ENCODE measurements around the gene STAC.

The STAC gene

GRCh38 chr3:36380221-36381031 is at the start of gene STAC:
Gene STAC (plus strand): TSS chr3:36380504. CDS start chr3:36380644, 140 bp downstream.
- no peak for DNase-seq

DNA sequence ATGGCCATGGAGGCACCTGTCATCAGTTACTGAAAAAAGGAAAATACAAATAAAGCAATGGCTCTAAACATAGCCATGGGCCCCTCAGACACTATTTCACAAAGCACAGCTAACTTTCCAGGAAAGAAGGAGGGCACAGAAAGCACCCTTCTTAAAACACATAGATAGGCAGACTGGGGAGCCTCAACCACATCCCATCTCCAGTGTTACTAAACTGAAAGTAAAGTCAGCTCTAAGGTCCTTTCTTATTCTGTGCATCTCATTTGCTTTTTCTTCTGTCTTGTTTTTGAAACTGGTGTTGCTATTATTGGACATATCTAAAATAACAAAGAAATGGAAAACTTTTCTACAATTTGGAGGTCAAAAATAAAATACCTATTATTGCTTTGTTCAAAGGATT is 48.2 kb upstream of the STAC start:
- no peak for DNase-seq

DNA sequence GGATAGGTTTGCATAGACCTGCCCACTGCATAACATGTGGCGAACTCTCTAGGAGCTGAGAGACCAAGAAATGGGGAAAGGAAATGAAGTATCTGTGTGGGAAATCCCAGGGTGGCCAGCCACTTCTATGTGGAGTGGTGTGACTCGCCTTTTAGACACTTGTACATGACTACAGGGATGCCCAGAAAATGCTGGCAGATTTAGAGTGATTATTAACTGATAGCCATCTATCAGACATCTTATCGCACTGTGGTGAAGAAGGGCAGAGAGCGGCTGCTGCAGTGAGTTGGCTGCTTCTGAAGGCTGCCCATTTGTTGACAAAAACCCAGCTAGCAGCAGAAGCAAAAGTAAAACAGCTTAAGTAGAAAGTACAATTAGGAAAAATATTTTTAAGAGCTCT is 18.1 kb upstream of the STAC start:
- DNase-seq, result no peak

DNA sequence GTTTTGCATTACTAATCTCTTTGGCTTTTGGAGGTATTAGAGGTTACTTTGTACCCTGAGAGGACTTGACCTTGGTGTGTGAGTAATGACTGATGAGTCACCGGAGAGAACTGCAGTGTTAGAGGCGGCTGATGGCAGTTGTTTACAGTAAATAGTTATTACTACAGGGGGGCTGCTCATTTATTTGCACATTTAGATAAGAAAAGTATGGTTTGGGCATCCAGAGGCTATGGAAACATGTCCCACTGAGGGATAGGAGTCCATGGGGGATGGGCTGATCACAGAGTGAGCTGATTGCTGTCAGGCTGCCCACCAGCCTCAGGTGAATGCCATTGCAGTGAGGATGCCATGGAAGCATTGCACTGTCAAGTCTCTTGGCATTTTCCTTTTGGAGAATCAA is 17.3 kb upstream of the STAC start:
- DNase-seq, result no peak

- no peak for DNase-seq
These were observed 16.0 kb upstream of the STAC start for GRCh38 chr3:36364260-36364659.

DNA sequence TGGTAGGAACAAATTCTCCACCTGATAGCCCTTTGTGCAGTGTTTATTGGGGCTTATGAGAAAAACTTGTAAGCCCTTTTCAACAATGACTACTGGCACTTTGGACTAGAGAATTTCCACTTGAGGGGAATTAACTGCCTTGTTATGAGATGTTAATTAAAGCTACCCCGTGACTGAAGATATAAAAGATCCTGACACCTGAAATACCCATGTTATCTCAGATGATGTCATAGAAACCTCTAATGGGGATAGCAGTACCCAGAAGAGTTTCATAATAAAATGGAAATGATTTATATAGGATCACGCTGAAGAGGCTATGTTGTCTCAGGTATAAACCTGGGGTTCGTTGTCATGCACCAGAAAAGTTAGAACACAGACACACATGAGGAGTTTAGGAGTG is 14.5 kb upstream of the STAC start:
- no peak for DNase-seq

DNA sequence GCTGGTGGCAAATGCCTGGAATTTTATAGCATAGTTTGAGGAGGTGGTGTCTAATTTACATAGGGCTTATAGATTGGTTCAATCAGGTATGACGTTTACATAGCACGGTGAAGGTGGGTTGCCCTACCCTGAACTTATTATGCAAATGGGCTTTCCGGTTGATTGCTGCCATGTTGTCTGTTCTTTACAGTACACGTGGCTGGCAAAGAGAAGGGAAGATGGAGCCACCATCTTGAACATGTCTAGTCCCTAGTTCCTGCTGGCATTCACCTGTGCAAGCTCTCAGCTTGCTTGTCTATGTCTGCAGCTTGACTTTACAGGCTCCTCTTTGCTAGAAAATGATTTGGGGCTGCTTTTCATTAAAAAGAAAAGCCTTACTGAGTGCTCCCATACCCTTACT is 14.0 kb upstream of the STAC start:
- no peak for DNase-seq

GRCh38 chr3:36367912-36368573 is 12.3 kb upstream of the STAC start:
- no peak for DNase-seq

GRCh38 chr3:36372534-36372935 is 7.8 kb upstream of the STAC start:
- DNase-seq, result no peak

- no peak for DNase-seq
These were observed 7.2 kb upstream of the STAC start for GRCh38 chr3:36373084-36373483.

DNA sequence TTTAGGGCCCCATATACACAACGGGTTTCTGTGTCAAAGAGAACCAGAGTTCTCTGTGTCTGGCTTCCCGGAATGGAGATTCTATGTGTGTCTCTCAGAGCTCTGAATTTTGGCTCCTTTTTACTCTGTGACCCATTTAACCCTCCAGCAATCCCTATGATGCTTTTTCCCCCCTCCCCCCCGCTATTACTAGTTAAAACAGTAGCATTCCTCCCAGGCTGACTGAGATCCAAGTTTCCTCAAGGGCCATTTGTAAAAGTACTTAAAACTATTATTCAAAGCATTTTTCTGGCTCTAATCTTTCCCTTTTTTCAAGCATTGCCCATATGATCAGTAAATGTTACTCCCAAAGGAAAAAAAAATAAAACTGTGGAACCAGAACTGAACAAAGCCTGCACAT is 6.6 kb upstream of the STAC start:
- DNase-seq, result no peak

GRCh38 chr3:36379872-36380220 is 458 bp upstream of the STAC start:
- DNase-seq, result no peak

- DNase-seq, result no peak
These were observed 1.1 kb downstream of the STAC start for GRCh38 chr3:36381311-36381956.

- DNase-seq, result no peak
These were observed 13.3 kb downstream of the STAC start for GRCh38 chr3:36393563-36393962.

GRCh38 chr3:36394176-36394575 is 13.9 kb downstream of the STAC start:
- DNase-seq, result no peak

DNA sequence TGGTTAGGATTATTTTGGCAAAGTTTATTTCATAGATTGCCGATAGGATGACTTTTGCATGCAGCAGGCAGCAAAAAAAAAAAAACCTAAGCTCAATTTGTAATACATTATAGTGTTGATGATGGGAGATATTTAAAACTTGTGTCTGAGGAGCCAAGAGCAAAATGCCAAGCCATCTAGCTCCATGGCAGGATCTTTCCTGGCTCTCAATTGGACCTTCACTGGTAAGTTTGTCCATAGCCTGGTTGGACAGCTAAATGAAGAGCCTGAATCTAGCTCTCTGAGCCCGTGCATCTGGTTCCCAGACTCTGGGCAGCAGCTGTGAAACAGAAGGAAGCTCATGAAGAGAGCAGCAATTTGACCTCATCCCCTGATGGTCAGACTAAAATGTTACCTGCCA is 17.5 kb downstream of the STAC start:
- DNase-seq, result no peak

GRCh38 chr3:36399933-36400332 is 19.6 kb downstream of the STAC start:
- no peak for DNase-seq

DNA sequence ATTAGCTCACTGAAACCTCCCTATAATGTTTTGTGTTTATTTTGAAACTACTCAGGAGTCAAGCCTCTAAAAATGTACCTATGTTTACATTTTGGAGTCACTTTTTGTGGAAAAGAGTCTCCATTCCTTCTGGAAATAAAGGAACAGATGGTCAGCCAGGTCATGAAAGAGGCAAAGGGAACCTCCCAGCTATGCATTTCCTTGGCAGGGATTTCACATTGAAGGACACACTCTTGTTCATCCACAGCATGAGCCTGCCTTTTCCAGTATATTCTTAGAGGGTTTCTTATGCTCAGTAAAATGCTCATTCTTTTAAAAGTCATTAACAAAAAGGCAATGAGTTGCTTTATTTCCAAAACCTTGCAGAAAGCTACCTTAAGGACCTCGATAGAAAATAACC is 20.8 kb downstream of the STAC start:
- no peak for DNase-seq

DNA sequence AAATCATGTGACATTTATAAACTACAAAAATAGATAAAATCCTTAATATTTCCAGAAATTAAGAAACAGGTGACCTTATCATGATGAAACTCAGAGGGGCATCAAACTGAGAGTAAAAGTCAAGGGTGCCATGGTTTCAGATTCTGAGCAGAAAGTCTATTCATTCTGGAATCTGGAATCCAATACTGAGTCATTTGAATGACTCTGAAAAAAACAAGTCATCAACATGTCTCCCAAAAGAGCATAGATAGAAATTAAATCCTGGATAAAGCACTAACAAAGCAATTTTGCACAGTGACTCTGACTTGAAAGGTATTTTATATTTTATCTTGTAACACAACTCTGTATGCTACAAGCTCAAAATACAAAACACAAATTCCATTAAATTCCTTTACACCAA is 23.4 kb downstream of the STAC start:
- DNase-seq, result no peak

DNA sequence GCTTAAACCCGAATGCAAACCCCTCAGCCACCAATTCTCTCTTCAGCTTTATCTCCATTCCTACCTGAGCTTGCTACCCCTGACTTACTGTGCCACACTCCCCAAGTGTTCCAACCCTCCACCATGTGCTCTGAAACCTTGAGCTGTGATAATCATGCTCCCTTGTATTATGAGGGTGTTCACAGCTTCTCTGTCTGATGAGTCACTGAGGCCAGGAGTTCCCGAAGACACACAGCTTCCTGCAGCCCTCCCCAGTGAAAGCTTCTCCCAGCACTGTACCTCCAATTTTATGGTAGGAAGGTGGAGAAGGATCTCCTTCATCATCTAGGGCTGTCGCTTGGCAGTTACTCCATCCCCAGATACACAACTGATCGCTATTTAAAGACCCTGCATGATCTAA is 24.9 kb downstream of the STAC start:
- no peak for DNase-seq

DNA sequence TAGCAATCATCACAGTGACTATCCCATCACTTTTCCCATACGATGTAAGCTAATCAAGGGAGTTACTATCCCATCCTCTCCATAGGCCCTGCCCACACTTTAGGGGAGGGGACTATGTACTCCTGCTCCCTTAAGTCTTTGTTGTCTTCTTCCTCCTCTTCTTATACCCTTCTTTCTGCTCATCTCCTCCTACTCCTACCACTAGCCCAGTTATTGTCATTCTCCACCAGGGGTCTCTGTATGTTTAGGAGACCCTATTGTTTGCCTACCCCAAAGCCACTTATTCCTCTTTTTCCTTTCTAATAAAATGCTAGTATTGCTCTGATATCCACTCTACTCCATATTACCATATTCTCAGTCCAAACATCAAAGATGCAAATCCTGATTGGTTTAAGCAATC is 27.8 kb downstream of the STAC start:
- no peak for DNase-seq

- DNase-seq, result no peak
These were observed 29.6 kb downstream of the STAC start for GRCh38 chr3:36409862-36410261.

DNA sequence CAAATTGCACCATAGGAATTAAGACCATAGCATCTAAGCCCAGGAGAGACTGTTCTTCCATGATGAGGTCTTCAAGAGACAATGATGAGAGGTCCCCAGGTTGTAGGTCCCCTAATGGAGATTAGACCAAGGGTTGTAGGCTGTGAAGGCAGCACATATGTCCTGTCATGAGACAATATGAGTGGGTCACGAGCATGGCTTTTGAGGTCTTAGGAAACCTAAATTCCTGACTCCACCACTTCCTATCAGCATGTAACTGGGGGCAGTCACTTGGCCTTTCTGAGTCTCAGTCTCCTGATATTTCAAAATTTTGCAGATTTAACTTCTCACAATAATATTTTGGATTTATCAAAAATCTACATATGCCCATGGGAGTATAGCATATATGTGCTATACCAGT is 31.3 kb downstream of the STAC start:
- DNase-seq, result no peak

- DNase-seq, result no peak
These were observed 36.3 kb downstream of the STAC start for GRCh38 chr3:36416599-36416998.

All from activated naive CD4-positive, alpha-beta T cell (primary cell).